Kidney epithelial cell (primary cell): Measurements from ENCODE around the gene CREB5. TPM values are rescaled to one million over a fixed set of nuclear protein-coding genes. Genes with fewer than 3 reads are reported as not detected.
"Not testable (repeated sequence)": the region's sequence is repeated elsewhere in the genome, so short reads cannot be mapped to it uniquely, and the experiment has no call there.

ENCODE experiments used
- DNase-seq: peaks from one replicate; pipeline ENCODE4 v3.0.0-alpha.2; 2010; ENCODE audit warnings: low read depth
- H3K27me3 ChIP-seq: 2 replicates; pipeline ENCODE4 v1.6.0; 2011; ENCODE audit warnings: low read length; ENCODE audit not compliant: control insufficient read depth, insufficient read depth
- H3K36me3 ChIP-seq: 2 replicates; pipeline ENCODE4 v1.5.1; 2011; ENCODE audit warnings: low read length; ENCODE audit not compliant: control insufficient read depth, insufficient read depth
- H3K4me3 ChIP-seq: 2 replicates; pipeline ENCODE4 v1.5.1; 2011; ENCODE audit warnings: low read depth, mild to moderate bottlenecking, control low read depth, low read length
- CTCF ChIP-seq: IDR thresholded peaks from 2 replicates; pipeline ENCODE4 v1.5.1; 2011; ENCODE audit warnings: mild to moderate bottlenecking, moderate library complexity, low read length, control low read depth, inconsistent platforms; ENCODE audit not compliant: insufficient read depth, poor library complexity, severe bottlenecking
- total RNA-seq: library from RNA; depleted of rRNA; stranded (reverse); fragments of >200 nt; gene quantifications from 2 replicates; pipeline ENCODE4 v1.2.3, GENCODE V29; 2015

Gene CREB5
- total RNA-seq, 1 donor from 2014 or later = 27.9 TPM

- H3K4me3 ChIP-seq = no peak overlapping the region
- no peaks in the 10 kb centered on the region for H3K36me3 ChIP-seq
- DNase-seq = no peak
- TF ChIP-seq CTCF = no peak
- H3K27me3 ChIP-seq = no peaks in the 10 kb centered on the region
These were observed 16.5 kb upstream of the CREB5 start for GRCh38 chr7:28395831-28396230.

GRCh38 chr7:28397141-28397540 is 15.2 kb upstream of the CREB5 start:
- no peak for DNase-seq
- no peak overlapping the region for H3K4me3 ChIP-seq
- H3K36me3 ChIP-seq = no peaks in the 10 kb centered on the region
- H3K27me3 ChIP-seq = no peaks in the 10 kb centered on the region
- no peak for TF ChIP-seq CTCF

- Histone ChIP-seq H3K36me3 (no peaks in the 10 kb centered on the region), H3K4me3 (no peak overlapping the region), H3K27me3 (no peaks in the 10 kb centered on the region)
- TF ChIP-seq CTCF = no peak
- no peak for DNase-seq
These were observed 11.4 kb upstream of the CREB5 start for GRCh38 chr7:28400838-28401360.

GRCh38 chr7:28401567-28401966 is 10.8 kb upstream of the CREB5 start:
- DNase-seq, H3K4me3 ChIP-seq, H3K27me3 ChIP-seq, H3K36me3 ChIP-seq: not testable (repeated sequence)

- no peak overlapping the region for H3K4me3 ChIP-seq
- no peak for TF ChIP-seq CTCF
- no peaks in the 10 kb centered on the region for H3K27me3 ChIP-seq
- H3K36me3 ChIP-seq = no peaks in the 10 kb centered on the region
- no peak for DNase-seq
These were observed 6.7 kb upstream of the CREB5 start for GRCh38 chr7:28405662-28406061.

- Histone ChIP-seq H3K27me3 (no peaks in the 10 kb centered on the region), H3K4me3 (no peak overlapping the region), H3K36me3 (no peaks in the 10 kb centered on the region)
- TF ChIP-seq CTCF = no peak
- no peak for DNase-seq
These were observed 6.1 kb upstream of the CREB5 start for GRCh38 chr7:28406192-28406591.
